ENCODE data around the gene TMEM51.

TMEM51 gene

DNA sequence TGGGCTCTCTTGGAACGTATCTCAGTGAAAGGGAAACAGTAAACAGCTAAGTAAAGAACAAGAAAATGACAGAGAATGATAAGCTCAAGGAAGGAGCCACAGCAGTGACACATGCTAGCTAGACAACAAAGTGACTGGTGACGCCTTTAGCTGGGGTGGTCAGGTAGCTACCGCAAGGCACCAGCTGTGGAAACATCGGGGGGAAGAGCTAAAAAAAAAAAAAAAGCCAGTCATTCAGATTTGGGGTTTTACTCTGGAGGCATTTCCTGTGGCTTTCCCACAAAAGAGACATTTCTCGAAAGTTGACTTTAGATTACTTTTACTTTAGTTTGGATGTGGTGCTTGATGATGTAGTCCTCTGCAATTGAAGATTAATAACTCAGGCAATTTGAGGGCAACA lies 95.5 kb downstream of the TMEM51 start:
- DNase-seq, result peak; percentile 10

DNA sequence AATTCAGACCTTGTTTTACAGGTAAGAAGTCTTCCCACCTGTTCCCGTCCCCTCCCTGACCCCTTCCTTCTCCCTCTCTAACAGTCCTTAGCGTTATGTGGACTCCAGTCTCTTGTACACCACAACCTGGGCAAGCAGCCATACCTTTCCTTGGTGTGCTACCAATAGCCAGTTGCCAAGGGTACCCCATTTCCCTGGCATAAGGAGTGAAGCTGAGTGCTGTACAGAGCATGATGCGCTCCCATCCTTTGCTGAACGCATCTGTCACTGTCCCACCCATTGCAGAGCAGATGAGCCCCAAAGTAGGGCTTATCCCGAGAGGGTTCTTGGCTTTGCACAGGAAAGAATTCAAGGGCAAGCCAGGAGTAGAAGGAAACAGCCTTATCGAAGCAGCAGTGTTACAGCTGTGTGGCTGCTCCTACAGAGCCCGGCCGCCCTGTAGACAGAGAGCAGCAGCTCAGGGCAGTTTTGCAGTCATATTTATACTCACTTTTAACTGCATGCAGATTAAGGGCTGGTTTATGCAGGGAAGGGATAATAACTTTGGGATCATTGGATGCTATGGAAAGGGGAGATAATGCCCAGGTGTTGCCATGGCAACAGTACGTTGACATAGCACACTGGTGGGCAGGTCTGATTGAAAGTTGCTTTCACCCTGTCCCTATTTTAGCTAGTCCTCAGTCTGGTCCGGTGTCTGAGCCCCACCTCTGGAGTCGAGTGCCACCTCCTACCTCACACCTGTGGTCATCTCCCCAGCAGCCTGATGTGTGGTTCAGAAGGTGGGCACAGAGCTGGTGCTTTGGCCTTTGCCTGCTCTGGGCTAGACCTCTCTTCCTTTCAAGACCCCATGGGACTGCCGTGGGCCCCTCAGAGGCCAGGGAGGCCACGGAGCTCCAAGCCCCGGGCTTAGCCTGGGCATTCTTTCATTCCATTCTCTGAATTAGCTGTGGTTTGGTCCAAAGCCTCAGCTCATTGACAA lies 98.6 kb downstream of the TMEM51 start:
- no peak for DNase-seq

DNA sequence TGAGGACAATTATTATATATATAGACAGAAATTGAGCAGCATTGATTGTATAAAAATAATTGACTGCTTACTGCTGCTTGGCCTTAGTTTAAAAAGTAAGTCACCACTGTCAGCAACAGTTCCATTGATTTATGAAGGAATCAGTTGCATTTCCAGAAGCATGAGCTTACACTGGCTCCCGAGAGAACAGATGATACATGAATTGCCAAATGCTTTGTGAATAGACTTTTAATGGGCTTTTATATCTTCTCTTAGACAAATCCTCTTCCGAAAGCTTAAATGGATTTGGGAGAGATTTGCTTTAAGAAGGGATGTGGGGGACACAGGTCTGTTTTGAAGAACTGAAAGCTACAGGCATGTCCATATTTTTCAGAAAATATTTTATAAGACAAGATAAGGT lies 101.0 kb downstream of the TMEM51 start:
- no peak for DNase-seq

DNA sequence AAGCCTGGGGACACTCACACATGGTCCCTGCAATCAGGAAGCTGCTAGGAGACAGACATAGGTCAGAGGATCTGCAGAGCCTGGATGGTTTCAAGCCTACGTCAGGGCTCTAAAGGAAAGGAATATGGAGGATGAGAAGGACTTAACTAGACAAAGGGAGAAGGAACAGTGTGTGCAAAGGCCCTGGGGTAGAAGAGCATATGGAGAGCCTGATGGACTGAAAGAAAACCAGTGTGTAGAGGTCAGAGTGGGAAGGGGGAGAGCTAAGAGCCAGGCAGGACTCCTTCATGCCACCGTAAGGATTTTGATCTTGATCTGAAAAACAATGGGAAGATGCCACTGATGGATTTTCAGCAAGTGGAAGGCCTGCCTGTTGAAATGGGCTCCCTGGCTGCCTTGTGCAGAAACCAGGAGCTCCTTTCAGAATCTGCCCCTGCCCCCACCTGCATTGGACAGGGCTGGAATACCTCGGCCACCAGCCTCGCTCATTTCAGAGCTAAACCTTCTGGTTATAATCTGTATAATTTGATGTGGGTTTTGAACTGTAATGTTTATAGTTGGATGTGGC lies 102.1 kb downstream of the TMEM51 start:
- DNase-seq, result no peak

DNA sequence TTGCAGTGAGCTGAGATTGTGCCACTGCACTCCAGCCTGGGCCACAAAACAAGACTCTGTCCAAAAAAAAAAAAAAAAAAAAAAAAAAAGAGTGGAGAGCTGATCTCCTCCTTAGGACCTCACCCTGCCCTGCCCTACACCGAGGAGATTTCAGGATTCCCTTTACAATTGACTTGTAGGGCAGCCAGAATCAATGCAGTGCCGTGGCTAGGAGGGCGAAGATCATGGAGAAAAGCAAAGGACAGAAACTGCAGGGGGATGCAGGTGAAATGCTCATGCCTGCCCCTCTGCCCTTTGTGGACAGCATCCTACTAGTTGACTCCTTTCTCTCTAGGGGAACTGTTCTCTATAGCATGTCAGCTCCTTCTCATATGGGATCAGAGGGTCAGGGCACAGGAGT lies 103.0 kb downstream of the TMEM51 start:
- no peak for DNase-seq

DNA sequence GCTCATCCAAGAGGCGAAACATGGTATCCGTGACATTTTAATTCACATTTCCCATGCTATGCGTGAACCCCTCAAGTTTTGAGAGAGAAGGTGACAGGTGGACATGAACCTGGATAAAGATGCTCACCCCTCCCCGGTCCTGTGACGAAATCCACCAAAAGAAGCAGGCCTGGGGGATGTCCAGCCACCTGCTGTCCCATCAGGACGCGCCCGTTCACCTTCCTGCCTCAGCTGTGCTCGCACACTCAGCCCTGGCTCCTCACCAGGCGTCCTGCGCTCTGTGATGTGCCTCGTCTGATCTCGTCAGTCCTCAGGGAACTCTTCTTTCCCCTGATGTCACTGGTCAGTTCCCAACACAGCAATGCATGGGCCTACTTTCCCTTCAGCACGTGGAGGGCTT lies 103.8 kb downstream of the TMEM51 start:
- no peak for DNase-seq

DNA sequence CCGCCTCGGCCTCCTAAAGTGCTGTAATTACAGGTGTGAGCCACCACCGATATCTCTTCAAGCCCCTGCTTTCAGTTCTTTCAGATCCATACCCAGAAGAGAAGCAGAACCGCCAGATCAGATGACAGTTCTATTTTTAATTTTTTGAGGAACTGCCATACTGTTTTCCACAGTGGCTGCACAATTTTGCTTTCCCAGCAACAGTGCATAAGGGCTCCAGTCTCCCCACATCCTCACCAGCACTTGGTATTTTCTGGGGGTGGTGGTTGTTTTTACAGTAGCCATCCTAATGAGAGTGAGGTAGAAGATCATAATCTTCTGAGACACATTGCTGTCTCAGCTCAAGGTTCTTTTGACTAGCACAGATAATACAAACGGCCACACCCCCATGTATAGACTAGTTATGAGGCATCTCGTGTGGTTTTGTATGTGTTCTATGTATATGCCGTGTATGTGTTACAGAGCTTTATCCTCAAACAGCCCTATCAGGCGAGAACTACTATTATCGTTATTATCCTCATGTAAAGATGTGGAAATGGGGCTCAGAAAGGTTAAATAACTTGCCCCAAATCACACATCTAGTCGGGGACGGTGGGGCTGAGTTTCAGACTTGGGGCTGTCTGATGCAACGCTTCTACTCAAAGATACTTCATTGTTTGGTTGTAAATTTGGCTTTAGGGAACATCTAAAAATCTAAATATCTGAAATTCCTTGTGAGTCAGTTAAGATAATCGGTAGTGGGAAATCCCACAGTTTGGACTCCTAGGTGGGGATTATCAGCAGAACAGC lies 105.5 kb downstream of the TMEM51 start:
- DNase-seq, result no peak

DNA sequence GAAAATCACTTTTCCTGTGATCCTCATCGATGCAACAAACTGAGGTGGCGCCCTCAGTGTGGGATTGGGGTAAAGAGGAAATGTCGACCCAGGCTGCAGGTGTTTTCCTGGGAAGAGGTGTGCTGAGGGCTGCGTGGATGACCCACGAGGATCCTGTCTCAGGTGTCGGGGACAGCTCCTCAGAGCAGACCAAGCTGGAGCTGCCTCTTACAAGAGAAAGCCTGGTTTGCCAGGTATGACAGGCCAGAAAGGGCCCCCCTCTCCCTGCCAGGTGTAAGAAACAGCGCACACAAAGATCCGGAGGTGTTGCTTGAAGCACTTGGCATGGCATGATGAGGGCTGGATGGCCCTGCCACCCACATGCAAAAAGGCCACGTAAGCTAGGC lies 106.1 kb downstream of the TMEM51 start:
- DNase-seq, result no peak

DNA sequence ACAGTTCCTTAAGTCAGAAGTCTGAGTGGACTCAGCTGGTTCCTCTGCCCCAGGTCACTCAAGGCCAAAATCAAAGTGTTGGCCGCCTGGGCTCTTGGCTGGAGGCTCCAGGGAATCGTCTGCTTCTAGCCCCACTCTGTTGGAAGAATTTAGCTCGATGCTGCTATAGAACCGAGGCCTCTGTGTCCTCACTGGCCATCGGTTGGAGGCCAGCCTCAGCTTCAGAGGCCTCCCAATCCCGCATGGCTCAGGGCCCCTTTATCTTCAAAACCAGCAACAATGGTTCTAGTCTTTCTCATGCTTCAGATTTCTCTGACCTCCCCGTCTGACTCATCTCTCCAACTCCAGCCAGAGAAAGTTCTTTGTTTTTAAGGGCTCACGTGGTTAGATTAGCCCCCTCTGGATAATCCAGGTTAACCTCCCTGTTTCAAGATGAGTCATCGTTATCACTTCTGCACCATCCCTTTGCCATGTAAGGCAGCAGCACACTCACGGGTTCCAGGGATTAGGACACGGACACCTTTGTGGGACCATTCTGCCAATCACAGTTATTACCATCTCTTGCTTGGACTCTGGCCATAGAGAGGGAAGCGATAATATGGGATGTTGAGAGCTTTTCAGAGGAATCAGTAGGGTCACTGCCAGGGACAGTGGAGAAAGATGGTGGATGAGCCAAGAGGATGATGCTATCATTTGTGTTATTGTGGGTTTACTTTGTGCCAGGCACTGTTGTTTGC lies 107.0 kb downstream of the TMEM51 start:
- no peak for DNase-seq

DNA sequence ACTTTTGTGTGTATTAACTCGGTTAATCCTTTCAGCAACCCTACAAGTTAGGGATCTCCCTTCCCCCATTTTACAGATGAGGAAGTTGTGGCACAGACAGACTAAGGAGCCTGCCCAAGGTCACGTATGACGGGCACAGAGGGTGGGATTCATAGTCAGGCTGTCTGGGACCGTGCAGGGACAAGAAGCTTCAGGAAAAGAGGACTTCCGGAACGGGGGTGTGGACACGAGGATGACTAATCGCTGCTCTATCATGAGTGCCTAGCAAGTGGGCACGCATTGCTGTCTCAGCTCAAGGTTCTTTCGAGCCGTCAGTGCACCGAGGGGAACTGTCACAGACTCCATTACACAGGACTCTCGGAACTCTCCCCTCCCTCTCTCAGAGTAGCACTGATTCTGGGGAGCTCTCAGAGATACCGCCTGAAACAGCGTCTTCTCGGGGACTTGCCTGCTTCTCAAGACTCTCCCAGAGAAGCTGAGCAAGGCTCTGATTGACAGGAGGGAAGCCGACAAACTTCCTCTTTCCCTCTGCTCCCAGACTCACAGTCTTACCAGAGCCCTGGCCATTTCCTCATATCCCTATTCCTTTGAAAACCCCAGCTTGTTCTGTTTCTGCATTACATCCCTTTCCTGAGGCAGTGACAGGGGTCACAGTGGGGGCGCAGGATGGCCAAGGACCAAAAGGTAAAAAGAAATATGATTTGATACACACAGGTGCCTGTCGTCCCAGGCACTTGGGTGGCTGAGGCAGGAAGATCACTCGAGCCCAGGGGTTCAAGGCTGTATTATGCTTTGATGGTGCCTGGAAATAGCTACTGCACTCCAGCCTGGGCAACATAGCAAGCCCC lies 107.8 kb downstream of the TMEM51 start:
- DNase-seq, result peak; percentile 49

DNA sequence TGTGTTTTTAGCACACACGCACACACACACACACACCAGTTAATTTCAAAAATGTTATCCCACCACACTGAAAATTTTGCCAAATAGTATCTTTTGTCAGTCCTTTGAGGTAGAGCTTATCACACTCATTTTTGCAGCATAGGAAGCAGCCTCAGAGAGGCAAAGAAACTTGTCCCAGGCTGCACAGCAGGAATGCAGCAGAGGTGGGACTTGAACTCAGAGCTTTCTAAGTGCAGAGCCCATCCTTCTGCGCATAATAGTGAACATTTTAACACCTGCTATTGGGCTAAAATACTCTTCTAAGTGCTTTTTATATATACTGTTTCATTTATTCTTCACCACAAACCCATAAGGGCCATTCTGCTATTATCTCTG lies 108.4 kb downstream of the TMEM51 start:
- no peak for DNase-seq

DNA sequence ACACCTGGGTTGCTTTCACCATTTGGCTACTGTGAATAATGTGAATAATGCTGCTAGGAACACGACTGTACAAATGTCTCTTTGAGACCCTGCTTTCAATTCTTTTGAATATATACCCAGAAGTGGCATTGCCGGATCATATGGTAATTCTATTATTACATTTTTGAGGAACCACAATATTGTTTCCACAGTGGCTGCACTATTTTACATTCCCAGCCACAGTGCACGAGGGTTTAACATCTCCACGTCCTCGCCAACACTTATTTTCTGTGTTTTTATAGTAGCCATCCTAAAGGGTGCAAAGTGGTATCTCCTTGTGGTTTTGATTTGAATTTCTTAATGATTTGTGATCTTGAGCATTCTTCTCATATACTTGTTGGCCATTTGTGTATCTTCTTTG lies 109.2 kb downstream of the TMEM51 start:
- no peak for DNase-seq

DNA sequence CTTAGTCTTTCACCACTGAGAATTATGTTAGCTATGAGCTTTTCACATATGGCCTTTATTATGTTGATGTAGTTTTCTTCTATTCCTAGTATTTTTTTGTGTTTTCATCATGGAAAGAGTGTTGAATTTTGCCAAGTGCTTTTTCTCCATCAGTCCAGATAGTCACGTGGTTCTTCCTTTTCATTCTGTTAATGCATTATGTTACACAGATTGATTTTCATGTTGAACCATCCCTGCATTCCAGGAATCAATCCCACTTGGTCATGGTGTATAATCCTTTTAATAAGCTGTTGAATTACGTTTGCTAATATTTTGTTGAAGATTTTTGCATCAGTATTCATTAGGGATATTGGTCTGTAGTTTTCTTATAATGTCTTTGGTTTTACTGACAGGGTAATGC lies 111.2 kb downstream of the TMEM51 start:
- DNase-seq, result no peak

All from GF-D8 (cell line).